HG03135 (cell line): ENCODE measurements around the gene TNFRSF4.

Source experiments
- ATAC-seq: cut with Tn5 transposase; IDR thresholded peaks from one replicate; pipeline ENCODE4 v1.9.1; 2021; ENCODE audit warnings: mild to moderate bottlenecking, moderate library complexity; ENCODE audit not compliant: unreplicated experiment

The TNFRSF4 gene

GRCh38 chr1:1234180-1234808, 20.3 kb upstream of the TNFRSF4 start:
- no peak for ATAC-seq

- no peak for ATAC-seq
Measured at GRCh38 chr1:1233567-1233892, 19.6 kb upstream of the TNFRSF4 start.

GRCh38 chr1:1232796-1233566, 19.0 kb upstream of the TNFRSF4 start:
- no peak for ATAC-seq

GRCh38 chr1:1232208-1232795, 18.3 kb upstream of the TNFRSF4 start, which contains the start of gene B3GALT6:
Gene B3GALT6 (plus strand): TSS chr1:1232237. CDS start chr1:1232279, 42 bp downstream.
- ATAC-seq: no peak

- peak; percentile 89 for ATAC-seq
Measured at GRCh38 chr1:1231400-1232207, 17.7 kb upstream of the TNFRSF4 start, which contains the start of gene SDF4. Gene SDF4 (minus strand): TSS chr1:1232001. CDS start chr1:1228772, 3,229 bp downstream.

GRCh38 chr1:1230656-1231399, 16.9 kb upstream of the TNFRSF4 start:
- no peak for ATAC-seq

GRCh38 chr1:1229770-1230169, 15.8 kb upstream of the TNFRSF4 start:
- ATAC-seq: no peak

GRCh38 chr1:1228596-1229321, 14.8 kb upstream of the TNFRSF4 start:
- no peak for ATAC-seq

GRCh38 chr1:1228187-1228586, 14.2 kb upstream of the TNFRSF4 start:
- ATAC-seq: no peak

- ATAC-seq: no peak
Measured at GRCh38 chr1:1227386-1227785, 13.4 kb upstream of the TNFRSF4 start.

- no peak for ATAC-seq
Measured at GRCh38 chr1:1226566-1227362, 12.8 kb upstream of the TNFRSF4 start.

- ATAC-seq: no peak
Measured at GRCh38 chr1:1225913-1226312, 12.0 kb upstream of the TNFRSF4 start.

GRCh38 chr1:1225238-1225845, 11.4 kb upstream of the TNFRSF4 start:
- ATAC-seq: no peak

- no peak for ATAC-seq
Measured at GRCh38 chr1:1223891-1224290, 9.9 kb upstream of the TNFRSF4 start.

GRCh38 chr1:1223321-1223720, 9.4 kb upstream of the TNFRSF4 start:
- no peak for ATAC-seq

GRCh38 chr1:1222575-1223225, 8.7 kb upstream of the TNFRSF4 start:
- ATAC-seq: no peak

GRCh38 chr1:1221887-1222574, 8.1 kb upstream of the TNFRSF4 start:
- no peak for ATAC-seq

- ATAC-seq: no peak
Measured at GRCh38 chr1:1220197-1220596, 6.2 kb upstream of the TNFRSF4 start.
